Gastrocnemius medialis (tissue), 4 donors: ENCODE data around the gene DCTD.

Experiments used
- POLR2A ChIP-seq, 2 donors: fragments of 450-650 bp; IDR thresholded peaks; one replicate each; pipeline ENCODE4 v1.6.1; 2017; ENCODE audit warnings: antibody characterized with exemption in 2 of 2, mild to moderate bottlenecking in 2 of 2, moderate library complexity in 2 of 2
- TF ChIP-seq, protein P1 (sequence below), 5 experiments: fragments of 450-650 bp in 3 of 5; fragments of 200-600 bp in 2 of 5; sonication (generic) in 2 of 5; IDR thresholded peaks in 4 of 5; conservative IDR thresholded peaks in 1 of 5; 1 replicate in 4 of 5; 2 replicates in 1 of 5; pipeline ENCODE4 v1.5.1; 2016 to 2019; ENCODE audit warnings: antibody characterized with exemption in 5 of 5, mild to moderate bottlenecking in 3 of 5, moderate library complexity in 3 of 5

DNA sequence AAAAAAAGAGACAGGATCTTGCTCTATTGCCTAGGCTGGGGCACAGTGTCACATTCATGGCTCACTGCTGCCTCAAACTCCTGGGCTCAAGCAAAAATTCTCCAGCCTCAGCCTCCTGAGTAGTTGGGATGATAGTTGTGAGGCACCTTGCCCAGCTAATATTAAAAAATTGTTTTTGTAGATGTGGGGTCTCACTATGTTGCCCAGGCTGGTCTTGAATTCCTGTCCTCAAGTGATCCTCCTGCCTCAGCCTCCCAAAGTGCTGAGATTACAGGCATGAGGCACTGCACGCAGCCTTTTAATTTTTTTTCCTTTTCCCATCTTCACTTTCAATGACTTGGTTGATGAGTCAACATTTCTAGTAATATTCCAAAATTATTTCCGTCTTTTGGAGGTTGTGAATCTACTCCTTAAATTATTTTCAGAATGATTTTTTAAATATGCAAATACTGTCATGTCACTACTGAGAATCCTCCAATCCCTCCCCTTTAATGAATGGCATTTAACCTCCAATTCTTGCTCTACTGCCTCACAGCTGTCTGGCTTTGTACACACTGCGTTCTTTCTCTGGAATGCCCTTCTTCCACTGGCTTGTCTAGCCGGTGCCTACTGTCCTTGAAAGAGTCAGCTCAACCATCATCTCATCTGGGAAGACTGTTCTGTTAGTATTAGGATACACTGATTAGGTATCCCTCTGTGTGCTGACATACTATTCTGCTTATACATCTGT lies 27.5 kb upstream of the DCTD start:
- no peak for TF ChIP-seq POLR2A (IDR thresholded peaks at IDR 0.05)
- TF ChIP-seq, protein P1, sequence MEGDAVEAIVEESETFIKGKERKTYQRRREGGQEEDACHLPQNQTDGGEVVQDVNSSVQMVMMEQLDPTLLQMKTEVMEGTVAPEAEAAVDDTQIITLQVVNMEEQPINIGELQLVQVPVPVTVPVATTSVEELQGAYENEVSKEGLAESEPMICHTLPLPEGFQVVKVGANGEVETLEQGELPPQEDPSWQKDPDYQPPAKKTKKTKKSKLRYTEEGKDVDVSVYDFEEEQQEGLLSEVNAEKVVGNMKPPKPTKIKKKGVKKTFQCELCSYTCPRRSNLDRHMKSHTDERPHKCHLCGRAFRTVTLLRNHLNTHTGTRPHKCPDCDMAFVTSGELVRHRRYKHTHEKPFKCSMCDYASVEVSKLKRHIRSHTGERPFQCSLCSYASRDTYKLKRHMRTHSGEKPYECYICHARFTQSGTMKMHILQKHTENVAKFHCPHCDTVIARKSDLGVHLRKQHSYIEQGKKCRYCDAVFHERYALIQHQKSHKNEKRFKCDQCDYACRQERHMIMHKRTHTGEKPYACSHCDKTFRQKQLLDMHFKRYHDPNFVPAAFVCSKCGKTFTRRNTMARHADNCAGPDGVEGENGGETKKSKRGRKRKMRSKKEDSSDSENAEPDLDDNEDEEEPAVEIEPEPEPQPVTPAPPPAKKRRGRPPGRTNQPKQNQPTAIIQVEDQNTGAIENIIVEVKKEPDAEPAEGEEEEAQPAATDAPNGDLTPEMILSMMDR (IDR thresholded peaks at IDR 0.05 in 4 of 5, conservative IDR thresholded peaks at IDR 0.05 in 1 of 5), result no peak
